HS-5 (cell line): Measurements from ENCODE around the gene CERCAM.
"Not testable (repeated sequence)": the region's sequence is repeated elsewhere in the genome, so short reads cannot be mapped to it uniquely, and the experiment has no call there.

ENCODE experiments used
- DNase-seq: peaks from one replicate; pipeline ENCODE4 v3.0.0-alpha.2; 2012; ENCODE audit warnings: low read depth

CERCAM gene

DNA sequence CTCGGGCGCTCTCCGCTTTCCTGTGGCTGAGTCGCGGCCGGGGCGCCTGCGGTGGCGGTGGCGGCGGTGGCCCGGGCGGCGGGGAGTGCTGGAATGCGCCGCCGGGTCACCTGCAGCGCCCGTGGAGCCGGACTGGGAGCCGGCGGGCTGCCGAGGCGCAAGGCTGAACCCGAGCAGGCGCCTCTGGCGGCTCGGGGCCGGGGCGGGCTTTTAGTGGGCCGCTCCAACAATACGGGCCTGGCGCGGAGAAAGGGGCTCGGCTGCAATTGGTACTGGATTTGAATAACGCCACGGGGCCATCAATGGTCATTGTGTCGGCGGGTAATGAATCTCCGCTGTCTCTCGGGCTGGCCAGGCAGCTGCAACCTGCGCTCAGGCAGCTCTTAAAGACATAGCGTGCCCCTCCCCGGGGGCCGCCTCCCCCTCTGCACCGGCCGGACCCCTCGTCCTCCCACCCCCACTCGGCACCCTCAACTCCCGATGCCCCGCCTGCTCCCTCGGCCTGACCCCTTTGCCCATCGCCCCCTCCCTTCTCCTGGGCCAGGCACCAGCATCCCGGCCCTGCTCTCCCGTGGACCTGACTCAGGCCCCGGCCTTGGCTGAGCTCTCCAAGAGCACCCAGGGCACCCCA is 27.4 kb upstream of the CERCAM start:
- DNase-seq, result no peak

DNA sequence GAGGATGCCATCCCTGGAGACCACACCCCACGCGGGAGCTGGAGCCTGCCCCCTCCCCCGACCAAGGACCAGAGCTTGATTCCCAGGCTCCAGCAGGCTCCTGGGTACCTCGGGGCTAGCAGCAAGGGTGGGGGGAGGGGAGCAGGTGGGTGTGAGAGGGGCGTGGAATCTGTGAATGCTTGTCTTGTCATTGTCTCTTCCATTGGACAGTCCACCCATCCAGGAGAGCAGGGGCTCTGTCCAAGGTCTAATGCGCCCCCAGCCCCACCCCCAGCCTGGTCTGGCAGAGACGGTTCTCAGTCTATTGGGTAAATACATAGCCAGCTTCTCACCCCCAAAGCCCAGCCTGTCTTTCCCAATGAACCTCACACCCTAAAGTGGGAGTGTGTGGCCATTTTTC is 26.7 kb upstream of the CERCAM start:
- no peak for DNase-seq

DNA sequence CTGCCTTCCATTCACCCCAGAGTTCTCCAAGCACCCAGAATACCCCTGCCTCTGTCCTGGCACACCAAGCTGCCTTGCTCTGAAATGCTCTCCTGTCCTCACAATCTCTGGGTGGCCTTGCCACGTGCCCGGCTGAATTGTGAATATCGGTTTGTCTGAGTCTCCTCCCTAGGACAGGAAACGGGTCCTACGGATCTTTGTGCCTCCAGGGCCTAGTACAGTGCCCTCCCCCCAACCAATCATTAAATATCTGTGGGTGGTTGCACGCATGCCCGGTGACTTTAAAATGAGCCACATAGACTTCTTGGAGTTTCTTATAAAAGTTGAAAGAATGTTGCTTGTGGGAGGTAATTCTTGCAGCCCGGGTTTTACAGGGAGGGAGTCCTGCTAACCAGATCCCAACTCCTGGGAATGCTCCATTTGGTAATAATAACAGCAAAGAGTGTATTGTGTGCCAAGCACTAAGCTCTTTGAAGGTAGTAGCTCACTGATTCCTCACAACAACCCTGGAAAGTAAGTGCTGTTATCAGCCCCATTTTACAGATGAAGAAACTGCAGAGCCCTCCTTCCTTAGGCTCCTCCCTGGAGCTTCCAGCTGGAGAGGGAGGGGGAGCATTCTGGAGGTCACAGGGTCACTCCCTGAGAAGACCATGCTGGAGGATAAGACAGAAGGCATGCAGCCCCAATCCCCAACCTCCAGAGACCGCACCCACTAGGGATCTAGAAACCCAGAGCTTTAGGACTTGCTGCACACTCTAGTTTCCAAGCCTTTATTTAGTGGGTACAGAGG is 26.1 kb upstream of the CERCAM start:
- no peak for DNase-seq

DNA sequence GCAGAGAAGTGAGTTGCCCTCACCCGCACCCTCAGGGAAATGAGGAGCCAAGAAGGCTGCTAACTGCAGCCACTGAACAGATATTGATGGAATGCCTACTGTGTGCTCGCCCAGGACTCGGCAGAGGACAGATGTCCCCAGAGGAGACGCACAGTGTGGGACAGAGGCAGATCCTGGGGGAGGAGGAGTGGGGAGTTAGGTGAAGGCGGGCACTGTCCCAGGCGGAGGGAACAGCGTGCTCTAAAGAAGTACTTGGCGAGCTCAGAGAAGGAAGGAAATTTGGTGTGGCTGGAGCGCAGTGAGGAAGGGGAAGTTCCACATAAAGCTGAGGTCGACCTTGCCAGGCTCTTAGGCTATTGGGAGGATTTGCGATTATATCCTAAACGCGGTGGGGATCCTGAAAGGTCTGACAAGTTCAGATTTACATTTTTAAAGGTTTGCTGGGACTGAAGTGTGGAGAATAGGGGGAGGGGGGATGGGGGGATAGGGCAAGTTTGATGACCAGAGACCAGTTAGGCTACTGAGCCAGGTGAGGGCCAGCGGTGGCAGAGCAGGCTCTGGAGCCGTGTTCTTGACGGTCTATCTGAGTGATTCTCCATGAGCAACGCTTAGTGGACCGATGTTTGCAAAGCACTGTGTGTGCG is 23.6 kb upstream of the CERCAM start:
- DNase-seq, result no peak

DNA sequence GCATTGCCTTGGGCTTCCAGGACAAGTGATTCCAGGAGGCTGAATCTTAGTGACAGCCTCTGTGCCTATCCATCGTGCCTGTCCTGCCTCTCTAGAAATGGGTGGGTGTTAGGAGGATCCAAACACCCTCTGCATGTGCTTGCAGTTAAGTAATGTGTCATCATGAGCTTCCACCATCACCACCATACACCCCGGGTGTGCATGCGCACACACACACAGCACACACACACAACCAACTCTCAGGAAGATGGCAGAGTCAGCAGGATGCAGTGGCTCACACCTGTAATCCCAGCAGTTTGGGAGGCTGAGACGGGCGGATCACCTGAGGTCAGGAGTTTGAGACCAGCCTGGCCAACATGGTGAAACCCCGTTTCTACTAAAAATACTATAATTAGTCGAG is 22.8 kb upstream of the CERCAM start:
- no peak for DNase-seq

DNA sequence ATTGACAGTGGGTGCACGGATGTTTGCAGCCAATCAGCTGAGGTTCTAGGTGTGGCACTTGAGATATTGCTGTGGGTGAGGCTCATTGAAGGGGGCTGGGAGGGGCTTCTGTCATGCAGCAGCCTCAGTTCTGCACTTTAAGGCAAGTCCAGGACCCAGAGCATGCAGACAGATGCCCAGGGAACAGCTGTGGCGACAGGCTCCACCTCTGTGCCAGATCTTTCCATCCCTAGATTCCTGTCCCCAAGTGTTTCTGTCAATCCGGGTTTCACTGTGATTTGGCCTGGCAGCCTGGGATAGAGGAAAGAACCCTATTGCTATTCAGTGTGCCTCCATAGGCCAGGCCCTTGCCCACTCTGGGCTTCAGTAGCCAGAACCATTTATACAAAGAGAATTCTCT is 20.8 kb upstream of the CERCAM start:
- no peak for DNase-seq

DNA sequence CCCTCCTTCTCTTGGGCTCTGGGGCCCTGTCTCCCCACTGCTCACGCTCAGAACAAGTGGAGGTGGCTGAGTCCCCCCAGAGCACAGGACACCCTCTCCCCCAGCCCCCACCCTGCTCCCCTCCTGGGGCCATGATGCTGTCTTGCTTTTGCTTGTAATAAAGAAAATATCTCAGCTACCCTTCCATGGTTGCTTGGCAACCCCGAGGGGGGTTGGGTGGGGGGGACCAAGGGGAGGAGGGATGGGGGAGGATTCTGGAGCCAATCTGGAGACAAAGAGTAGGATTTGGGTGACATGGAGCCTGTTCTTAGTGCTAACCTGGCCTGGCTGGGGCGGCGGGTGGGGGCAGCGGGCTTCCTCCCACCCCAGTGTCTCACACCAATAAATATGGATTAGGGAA is 16.1 kb upstream of the CERCAM start:
- no peak for DNase-seq

DNA sequence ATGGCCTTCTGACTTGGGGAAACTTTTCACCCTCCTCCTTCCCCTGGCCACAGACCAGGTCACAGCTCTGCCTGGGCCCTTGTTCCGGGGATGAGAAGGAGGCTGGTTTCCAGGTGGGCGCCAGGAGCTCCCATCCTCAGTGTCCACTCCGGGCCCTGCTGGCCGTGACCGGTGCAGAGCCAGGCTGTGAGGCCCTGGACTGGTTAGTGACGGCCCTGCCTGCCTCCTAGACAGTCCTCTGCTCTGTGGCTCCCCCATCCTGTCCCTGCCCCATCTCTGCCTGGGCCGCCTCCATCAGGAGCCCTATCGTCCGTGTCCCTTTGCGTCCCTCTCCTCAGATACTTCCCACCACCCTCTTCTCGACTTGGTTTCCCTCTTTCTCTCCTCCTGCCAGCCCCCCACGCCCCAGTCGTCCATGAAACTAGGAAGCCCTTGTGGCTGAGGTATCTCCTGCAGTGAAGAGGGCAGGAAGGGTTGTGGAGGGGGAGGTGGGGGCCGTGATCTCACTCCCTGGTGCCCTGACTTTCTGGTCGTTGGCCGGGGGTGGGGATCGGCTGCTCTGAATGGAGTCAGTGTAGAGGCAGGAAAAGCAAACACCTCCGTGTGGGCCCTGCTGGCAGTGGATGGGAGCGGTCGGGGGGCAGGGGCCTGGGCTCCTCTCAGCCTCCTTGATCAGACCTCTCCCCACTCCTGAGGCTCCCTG is 15.4 kb upstream of the CERCAM start:
- DNase-seq, result no peak

DNA sequence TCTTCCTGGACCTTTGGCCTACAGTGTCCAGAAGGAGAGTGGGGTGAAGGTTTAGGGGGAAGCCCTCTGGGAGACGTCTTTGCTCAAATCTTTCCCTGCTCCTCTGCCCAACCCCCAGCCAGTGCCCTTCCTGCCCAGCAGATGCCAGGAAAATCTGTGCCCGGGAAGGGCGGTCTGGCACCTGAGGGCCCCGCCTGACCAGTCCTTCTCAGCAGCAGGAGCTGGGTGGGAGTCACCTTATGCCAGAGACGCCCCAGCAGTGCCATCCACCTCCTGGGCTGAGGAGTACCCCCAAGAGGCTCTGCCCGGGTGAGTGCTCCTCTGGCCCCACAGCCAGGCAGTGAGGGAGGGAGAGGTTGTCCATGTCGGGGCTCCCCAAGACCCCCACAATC is 14.9 kb upstream of the CERCAM start:
- no peak for DNase-seq

DNA sequence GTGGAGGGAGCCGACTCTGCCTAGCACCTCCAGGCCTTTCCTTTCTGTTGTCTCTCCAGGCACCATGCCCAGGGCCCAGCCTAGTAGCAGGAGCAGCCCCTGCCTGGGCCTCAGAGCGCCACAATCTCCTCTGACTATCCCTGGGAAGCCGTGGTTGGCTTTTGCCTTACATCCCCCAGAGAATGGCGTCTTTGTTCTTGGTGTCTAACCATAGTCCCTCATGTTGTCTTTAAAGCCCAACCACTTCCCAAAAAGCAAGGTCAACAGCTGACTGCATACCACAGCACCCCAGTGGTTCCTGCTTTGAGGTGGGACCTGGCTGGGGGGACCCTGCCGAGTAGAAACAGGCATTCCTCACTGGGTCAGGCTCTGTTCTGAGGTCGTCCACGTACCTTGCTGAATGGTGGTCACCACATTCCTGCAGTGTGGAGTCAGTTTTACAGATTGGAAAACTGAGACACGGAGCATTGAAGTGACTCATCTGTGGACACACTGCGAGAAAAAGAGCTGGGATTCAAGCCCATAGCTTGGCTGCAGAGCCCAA is 13.7 kb upstream of the CERCAM start:
- DNase-seq, result no peak

DNA sequence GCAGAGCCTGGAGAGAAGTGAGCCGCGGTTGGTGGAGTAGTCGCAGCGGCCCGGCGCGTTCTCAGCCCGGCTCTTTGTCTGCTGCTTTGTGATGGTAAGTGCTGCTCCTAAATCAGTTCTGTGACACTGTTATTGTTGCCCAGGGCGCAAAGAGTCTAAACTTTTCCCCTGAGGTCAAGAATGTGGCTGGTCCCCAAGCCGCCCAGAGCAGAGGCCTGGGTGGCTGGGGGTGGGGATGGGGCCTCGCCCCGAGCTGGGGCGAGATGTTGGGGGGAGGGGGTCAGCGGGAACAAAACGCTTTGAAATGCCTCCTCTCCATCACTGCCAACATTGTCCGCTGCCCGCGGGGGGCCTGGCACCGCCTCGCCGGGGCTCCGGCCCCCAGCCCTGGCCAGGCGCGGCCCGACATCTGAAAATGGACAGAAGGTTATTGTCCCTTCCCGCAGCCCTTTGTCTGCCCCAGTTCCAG is 11.7 kb upstream of the CERCAM start:
- no peak for DNase-seq

DNA sequence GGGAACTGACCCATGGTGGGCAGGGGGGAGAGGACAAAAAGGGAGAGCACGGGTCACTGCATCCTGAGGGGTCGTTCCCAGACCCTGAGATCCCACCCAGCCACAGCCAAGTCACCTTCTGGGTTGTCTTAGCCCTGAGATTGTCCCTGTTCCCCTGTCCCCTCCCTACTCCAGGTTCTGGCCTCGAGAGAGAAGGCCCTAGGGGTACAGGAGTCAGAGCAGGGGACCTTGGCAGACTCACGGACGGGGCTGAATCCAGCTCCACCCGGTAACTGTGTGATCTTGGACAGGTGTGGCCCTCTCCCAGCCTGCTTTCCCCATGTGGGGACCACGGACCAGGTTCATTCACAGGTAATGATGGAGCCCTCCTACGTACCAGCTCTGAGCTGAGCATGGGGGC is 11.2 kb upstream of the CERCAM start:
- no peak for DNase-seq

DNA sequence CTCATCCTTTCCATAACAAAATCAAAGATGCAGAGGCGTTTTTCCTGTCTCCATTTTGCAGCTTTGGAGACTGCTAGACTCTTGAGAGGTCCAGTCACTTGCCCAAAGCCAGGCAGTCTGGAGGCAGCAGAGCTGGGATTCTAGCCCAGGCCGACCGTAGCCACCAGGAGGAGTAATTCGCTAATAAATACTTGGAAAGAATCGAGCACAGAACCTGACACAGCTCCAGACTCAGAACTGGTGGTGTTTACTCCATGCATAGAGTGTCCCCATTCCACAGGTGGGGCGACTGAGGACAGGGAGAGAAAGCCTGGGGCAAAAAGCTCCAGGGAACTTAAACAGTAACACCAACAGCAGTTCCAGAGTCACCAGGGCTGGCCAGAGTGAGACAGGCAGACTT is 10.7 kb upstream of the CERCAM start:
- DNase-seq, result no peak

DNA sequence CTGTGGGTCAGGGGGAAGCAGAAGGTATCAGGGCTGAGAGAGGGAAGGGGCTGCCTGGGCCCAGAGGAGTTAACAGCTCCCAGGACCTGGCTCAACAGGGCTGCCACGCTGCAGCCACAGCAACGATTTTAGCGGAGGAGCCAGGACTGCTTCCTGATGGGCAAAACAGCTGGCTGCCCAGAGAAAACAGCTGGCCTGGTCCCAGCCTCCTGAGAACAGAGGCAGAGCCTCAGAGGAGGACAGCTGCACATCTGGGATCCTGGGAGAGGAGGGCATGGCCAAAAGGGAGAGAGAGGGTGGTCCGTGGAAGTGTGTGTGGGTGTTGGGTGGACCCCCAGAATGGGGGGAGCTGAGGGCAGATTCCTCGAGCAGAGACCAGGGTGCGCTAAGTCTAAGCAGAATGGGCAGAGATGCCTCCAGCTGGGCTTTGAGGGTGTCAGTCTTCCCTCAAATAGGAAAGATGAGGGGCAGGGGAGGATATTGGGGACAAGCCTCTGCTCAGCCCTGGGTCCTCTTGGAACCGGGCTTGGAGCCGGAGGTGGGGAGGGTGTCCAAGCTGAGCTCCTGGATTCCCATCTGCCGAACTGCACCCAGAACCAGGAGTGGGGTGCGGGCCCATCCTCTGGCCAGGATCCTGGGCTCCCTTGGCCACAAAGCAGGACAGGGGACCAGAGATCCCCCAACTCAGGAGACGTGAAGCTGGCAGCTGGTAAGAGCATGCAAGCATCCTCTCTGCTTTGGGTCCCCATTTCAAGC is 9.1 kb upstream of the CERCAM start:
- DNase-seq, result no peak

DNA sequence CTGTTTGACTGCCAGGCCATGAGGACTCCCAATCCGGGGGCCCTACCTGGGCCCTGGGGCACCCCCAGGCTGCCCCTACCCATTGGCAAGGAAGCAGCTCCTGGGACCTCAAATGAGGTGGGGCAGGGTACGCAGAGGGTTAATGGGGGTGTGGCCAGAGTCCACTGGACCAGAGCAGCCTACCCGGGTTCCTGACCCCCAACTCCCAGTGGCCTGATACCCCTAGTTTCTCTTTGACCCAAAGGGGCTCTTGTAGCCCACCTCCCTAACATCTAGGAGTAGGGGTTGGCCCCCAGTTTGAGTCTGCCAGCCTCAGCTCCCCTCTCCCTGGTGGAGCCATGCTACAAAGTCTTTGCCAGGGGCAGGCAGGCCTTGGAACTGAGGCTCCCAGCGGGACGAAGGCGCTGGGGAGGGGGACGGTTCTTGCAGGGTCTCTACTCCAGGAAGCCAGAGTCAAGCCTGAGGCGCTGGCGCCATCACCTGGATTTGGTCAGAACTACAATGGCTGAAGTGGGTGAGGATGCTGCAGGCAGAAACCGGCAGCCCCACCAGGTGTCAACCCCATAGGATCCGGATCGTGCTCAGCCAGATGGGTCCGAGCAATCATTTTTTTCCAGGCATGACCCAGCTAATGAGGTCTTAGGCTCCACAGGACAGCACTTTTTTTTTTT is 8.4 kb upstream of the CERCAM start:
- no peak for DNase-seq

DNA sequence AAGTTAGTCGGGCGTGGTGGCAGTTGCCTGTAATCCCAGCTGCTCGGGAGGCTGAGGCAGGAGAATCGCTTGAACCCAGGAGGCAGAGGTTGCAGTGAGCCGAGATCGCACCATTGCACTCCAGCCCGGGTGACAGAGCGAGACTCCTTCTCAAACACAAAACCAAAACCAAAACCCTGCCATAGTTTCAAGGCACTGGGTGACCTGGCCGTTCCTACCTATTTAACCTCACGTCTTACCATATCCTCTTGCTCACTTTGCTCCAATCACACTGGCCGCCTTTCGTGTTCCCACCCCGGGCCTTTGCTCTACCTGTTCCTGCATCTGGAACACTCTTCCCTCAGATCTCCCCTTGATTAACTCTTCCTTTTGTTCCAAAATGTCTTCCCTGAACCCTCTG is 6.9 kb upstream of the CERCAM start:
- not testable (repeated sequence) for DNase-seq

DNA sequence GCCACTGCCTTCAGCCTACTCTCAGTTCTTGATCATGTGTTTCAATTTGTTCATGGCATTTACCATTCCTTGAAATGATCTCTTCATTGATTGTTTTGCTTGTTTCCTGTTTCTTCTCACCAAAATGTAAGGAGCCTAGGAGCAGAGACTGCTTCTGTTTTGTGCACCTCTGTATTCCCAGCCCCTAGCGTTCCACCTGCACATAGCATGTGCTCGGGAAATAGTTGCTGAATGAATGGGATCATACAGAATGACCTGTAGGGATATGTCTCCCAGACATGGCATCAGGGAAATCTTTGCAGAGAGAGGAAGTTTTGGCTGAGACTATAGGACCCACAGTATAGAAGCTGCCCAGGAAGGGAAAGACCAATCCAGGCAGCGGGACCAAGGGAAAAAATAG is 6.2 kb upstream of the CERCAM start:
- DNase-seq, result no peak

DNA sequence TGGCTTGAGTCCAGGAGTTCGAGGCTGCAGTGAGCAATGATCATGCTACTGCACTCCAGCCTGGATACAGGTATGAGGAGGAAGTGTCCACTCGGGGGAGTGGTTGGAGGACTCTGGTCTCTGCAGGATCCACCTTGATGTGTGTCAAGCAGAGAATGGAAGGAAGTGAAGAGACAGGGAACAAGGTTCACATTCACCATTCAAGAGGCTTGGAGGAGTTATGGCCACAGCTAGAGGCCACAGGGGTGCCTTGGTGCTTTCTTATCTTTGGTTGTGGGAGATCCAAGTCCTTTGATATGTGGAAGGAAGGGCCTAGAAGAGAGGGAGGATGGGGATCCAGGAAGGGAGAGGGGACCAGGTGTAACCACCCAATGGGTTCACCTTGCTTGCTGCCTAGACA is 5.4 kb upstream of the CERCAM start:
- no peak for DNase-seq

DNA sequence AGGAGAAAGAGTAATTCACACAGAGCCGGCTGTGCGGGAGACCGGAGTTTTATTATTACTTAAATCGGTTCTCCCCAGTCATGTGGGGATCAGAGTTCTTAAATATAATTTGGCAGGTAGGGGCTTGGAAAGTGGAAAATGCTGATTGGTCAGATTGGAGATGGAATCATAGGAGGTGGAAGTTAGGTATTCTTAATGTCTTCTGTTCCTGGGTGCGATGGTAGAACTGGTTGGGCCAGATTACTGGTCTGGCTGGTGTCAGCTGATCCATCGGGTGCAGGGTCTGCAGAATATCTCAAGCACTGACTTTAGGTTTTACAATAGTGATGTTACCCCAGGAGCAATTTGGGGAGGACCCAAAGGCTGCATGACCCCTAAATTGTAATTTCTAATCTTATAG is 4.6 kb upstream of the CERCAM start:
- DNase-seq, result no peak

DNA sequence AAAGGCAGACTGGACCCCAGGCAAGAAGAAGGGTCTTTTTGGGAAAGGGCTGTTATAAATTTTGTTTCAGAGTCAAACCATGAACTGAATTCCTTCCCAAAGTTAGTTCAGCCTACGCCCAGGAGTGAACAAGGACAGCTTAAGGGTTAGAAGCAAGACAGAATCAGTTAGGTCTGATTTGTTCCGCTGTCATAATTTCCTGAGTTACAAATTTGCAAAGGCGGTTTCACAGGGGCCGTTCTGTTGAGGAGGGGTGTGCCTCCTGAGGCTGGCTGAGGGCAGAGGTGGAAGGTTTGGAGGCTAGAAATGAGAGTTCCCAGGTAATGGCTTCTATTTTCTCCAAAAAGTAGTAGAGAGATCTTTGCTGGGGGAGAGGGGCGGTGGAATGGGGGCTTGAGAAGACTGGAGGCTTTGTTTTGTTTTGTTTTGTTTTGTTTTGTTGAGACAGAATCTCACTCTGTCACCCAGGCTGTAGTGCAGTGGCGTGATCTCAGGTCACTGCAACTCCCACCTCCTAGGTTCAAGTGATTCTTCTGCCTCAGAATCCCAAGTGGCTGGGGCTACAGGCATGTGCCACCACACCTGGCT is 4.1 kb upstream of the CERCAM start:
- no peak for DNase-seq
